GM21786 (cell line): Measurements from ENCODE around the gene SOX2.
A peak's percentile ranks its signal among the peaks of the same experiment; 100 is the strongest.

Source experiments
- ATAC-seq: cut with Tn5 transposase; IDR thresholded peaks from one replicate; pipeline ENCODE4 v1.9.1; 2021; ENCODE audit not compliant: unreplicated experiment

SOX2 gene

DNA sequence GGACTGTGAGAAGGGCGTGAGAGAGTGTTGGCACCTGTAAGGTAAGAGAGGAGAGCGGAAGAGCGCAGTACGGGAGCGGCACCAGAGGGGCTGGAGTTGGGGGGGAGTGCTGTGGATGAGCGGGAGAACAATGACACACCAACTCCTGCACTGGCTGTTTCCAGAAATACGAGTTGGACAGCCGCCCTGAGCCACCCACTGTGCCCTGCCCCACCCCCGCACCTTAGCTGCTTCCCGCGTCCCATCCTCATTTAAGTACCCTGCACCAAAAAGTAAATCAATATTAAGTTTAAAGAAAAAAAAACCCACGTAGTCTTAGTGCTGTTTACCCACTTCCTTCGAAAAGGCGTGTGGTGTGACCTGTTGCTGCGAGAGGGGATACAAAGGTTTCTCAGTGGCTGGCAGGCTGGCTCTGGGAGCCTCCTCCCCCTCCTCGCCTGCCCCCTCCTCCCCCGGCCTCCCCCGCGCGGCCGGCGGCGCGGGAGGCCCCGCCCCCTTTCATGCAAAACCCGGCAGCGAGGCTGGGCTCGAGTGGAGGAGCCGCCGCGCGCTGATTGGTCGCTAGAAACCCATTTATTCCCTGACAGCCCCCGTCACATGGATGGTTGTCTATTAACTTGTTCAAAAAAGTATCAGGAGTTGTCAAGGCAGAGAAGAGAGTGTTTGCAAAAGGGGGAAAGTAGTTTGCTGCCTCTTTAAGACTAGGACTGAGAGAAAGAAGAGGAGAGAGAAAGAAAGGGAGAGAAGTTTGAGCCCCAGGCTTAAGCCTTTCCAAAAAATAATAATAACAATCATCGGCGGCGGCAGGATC, at the start of gene SOX2:
Gene SOX2, plus strand, starts transcription at position 601 of the 811 bp plus-strand sequence. CDS start 436 bp downstream, outside the sequence.
- ATAC-seq = no peak

DNA sequence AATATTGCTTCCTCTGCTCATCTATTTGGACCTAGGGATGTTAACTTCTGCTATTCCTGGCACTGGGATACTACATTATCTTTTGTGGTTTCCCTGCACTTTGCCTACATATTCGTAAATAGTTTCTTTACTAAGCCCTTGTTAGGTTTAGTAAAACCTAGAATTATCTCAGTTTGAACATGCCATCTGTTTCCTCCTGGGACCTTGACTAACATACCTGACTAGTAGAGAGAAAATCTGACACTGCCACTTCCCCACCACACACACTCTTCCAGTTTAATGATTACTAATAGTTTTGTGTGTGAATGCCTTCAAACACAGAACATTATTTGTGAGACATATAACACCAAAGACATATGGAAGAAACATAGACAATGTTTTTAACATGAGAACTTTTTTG, 28.2 kb upstream of the SOX2 start:
- no peak for ATAC-seq

DNA sequence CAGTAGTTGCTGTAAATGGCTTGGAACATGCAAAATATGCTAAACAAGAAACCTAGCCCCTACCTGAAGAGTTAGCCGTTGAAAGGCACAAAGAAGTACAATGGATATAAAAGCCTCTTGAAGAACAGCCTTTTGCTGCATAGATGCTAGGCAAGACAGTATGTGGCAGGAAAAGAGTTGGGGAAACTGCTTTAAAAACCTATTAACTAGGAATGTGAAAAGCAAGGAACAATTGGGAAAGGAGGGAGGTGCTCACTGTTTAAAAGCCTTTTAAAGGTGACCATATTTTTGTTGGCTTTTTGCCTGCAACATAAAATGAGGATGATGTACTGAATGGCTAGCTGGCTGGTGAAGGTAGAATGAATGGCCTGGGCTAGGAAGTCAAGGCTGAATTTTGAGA, 24.5 kb upstream of the SOX2 start:
- ATAC-seq = no peak

GRCh38 chr3:181687731-181688130, 24.0 kb upstream of the SOX2 start:
- no peak for ATAC-seq

GRCh38 chr3:181689546-181689945, 22.2 kb upstream of the SOX2 start:
- ATAC-seq = no peak

DNA sequence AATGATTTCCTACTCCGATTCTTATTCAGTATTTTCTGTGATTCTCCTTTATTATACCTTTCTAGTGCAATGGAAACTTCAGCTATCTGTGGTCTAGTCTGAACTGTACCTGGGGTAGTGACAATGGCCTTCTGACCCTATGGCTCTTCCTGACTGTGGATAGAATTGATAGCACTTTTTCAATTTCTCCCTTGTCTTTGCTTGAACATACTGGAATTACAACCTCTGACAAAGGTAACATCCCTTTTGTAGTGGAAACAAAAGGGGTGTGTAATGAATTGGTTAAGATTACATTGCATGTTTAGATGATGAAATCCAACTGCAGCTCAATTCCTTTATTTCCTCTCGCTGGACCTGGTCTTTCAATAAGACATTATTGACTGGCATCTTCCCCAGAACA, 21.0 kb upstream of the SOX2 start:
- ATAC-seq = no peak

DNA sequence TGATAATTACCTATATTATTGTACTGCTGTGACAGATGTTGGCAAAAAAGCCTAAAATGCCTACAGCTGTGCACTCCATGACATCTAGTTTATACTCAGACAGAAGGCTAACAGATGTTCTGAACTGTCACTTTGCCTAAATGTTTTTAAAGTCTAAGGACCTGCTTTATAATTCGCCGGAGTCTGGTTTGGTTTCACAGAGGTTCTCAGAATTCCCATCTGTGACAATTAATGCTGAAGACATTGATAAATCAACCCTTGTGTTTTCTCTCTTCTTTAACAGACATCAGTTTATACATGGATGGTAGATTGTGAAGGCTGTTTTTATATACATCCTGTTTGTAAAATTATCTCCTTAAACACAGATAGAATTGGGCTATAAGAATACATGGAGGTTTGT, 19.8 kb upstream of the SOX2 start:
- ATAC-seq = no peak

GRCh38 chr3:181692311-181693145, 19.2 kb upstream of the SOX2 start:
- no peak for ATAC-seq

- ATAC-seq = no peak
Measured at GRCh38 chr3:181693280-181693679, 18.4 kb upstream of the SOX2 start.

GRCh38 chr3:181694805-181695660, 16.7 kb upstream of the SOX2 start:
- no peak for ATAC-seq

DNA sequence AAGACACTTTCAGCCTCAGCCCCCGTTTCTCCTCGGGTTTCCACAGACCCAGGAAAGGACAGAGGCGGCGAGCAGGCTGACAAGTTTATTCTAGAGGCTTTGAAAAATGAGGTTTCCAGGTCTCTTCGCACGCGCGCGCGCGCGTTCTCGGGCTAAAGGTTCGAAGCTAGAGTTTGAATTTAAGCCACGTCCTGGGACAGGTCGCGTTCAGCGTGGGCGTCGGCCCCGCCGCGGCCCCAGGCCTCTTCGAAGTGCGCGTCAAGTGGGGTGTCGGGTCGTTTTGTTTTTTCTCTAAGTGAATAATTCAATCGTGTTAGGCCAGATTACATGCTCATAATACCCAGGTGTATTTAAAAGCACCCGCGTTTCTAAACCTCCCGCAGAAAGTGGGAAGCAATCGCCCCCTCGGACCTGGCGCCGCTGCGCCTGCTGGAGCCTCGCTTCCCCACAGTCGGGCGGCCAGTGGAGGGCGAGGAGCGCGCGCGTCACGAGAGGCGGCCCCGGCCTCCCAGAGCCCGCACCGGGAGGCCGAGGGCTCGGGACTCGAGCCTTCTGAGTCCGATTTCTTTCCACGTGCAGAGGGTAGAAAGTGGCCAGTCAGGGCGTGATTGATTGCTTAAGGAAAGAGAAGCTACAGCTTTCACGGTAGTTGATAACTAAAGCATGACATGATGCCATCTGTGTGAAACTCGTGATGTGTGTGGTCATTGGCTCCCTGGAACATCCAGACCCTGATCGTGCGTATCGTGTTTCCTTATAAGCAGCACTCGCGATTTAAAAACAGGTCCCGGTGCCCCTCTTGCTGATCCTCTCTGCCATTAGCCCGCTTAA, 15.8 kb upstream of the SOX2 start:
- ATAC-seq = no peak

DNA sequence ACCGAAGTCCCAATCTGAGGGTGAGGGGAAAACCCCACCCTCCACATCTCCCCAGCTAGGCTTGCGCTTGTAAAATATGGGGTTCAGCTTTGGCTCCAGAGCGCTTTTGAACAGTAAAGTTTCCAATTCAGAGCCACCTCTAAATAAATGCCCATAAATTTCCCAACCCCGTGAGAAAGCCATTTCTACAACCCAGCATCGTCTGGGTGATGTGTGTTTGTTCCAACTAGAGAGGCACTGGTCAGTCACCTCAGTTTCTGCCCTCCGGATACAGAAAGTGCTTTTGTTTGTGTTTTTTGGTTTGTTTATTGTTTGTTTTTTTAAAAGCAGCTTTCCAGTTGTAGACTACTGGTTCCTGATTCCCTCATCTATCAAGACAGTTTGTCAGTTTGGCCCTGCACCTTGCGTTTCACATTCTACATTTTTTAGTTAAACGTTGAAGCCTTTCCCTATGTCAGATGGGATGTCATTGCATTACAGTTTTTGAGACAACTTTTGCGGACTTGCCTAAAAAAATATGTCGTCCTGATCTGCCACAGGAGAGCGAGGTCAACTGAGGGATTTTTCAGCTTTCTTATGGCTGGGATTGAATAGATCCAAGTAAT, 15.0 kb upstream of the SOX2 start:
- ATAC-seq = no peak

- no peak for ATAC-seq
Measured at GRCh38 chr3:181698263-181698954, 13.3 kb upstream of the SOX2 start.

- ATAC-seq = no peak
Measured at GRCh38 chr3:181699171-181699903, 12.4 kb upstream of the SOX2 start.

- ATAC-seq = peak; percentile 81
Measured at GRCh38 chr3:181700168-181701087, 11.3 kb upstream of the SOX2 start.

DNA sequence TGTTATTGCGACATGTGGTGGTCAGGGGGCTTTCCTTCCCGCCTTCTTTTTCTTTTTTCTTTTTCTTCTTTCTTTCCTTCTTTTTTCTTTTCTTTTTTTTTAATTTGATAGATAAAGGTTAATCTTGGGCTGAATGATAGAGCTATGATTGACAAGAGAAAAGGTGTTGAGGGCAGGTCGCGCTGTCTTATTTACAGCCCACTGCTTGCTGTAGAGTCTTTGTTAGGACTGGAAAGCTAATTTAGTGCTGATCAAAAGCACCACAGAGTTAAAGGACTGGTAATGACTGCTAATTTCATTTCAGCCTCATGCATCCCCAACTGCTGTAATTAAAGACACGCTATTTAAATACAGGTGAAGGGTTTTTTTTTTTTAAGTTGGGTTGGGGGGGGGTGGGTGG, 10.6 kb upstream of the SOX2 start:
- no peak for ATAC-seq

GRCh38 chr3:181703601-181704420, 7.9 kb upstream of the SOX2 start:
- no peak for ATAC-seq
